NB4 (cell line): ENCODE measurements around the gene NOS3.

ENCODE experiments used
- DNase-seq: peaks from one replicate; pipeline ENCODE4 v3.0.0; 2010; ENCODE audit warnings: low read depth
- H3K4me3 ChIP-seq: one replicate; pipeline ENCODE4 v1.5.1; 2011; ENCODE audit warnings: mild to moderate bottlenecking, low read depth, low read length, moderate library complexity
- CTCF ChIP-seq: IDR thresholded peaks from one replicate; pipeline ENCODE4 v1.5.1; 2012; ENCODE audit warnings: low read depth, low read length
- MAX ChIP-seq: IDR thresholded peaks from 2 replicates; pipeline ENCODE4 v1.6.1; 2011; ENCODE audit warnings: low read depth, low read length
- MYC ChIP-seq: IDR thresholded peaks from 2 replicates; pipeline ENCODE4 v1.6.1; 2011; ENCODE audit warnings: low read depth, low read length
- POLR2A ChIP-seq: IDR thresholded peaks from 2 replicates; pipeline ENCODE4 v1.6.1; 2011; ENCODE audit warnings: mild to moderate bottlenecking; ENCODE audit not compliant: insufficient read length; ENCODE audit errors: extremely low read depth

NOS3 gene

GRCh38 chr7:151012911-151013347, 22.1 kb downstream of the NOS3 start:
- peak; percentile 68 for DNase-seq
- no peak overlapping the region for H3K4me3 ChIP-seq
- TF ChIP-seq CTCF (peak; percentile 86), POLR2A (no peak)

- DNase-seq = no peak
- no peak for TF ChIP-seq CTCF
- no peak for TF ChIP-seq MYC
- TF ChIP-seq MAX = no peak
- TF ChIP-seq POLR2A = no peak
- H3K4me3 ChIP-seq = no peak overlapping the region
Observed at GRCh38 chr7:151013356-151013732, 22.5 kb downstream of the NOS3 start.

GRCh38 chr7:151013733-151014497, 23.1 kb downstream of the NOS3 start:
- peak; percentile 60 for DNase-seq
- TF ChIP-seq CTCF (no peak), MYC (no peak), MAX (no peak), POLR2A (no peak)
- H3K4me3 ChIP-seq = peak overlapping the region; percentile 3

- TF ChIP-seq MYC (no peak), CTCF (no peak), MAX (no peak), POLR2A (no peak)
- DNase-seq = no peak
- no peak overlapping the region for H3K4me3 ChIP-seq
Observed at GRCh38 chr7:151014950-151015349, 24.1 kb downstream of the NOS3 start.

- no peak for DNase-seq
- TF ChIP-seq MYC (no peak), MAX (no peak), POLR2A (no peak), CTCF (no peak)
- H3K4me3 ChIP-seq = no peak overlapping the region
Observed at GRCh38 chr7:151015967-151016366, 25.1 kb downstream of the NOS3 start.

GRCh38 chr7:151016505-151016904, 25.7 kb downstream of the NOS3 start:
- TF ChIP-seq MYC = no peak
- no peak for TF ChIP-seq MAX
- TF ChIP-seq POLR2A = no peak
- H3K4me3 ChIP-seq = no peak overlapping the region
- no peak for DNase-seq
